Activated T-cell treated with anti-CD3 and anti-CD28 coated beads, Interleukin-2, amount 50 U/mL, for 72 hours (primary cell): ENCODE measurements around the gene RNF212. TPM values are rescaled to one million over a fixed set of nuclear protein-coding genes. Genes with fewer than 3 reads are reported as not detected.

ENCODE experiments used
- ATAC-seq, 2 donors: fragments of 150-1000 bp; cut with Tn5 transposase; replicated peaks in 1 of 2; 2 replicates each; pipeline ENCODE4 v1.10.0; 2021; ENCODE audit warnings: moderate library complexity in 2 of 2, mild to moderate bottlenecking in 1 of 2
- DNase-seq, 2 donors: peaks; one replicate each; pipeline ENCODE4 v3.0.0; 2021 to 2022; ENCODE audit warnings: mixed read lengths in 1 of 2
- H3K27ac Mint-ChIP-seq: one replicate; pipeline ENCODE4 v1.8.0; 2022; ENCODE audit warnings: mild to moderate bottlenecking, moderate library complexity, mixed read lengths
- H3K27me3 Mint-ChIP-seq: one replicate; pipeline ENCODE4 v1.8.0; 2022; ENCODE audit warnings: low read depth, mixed read lengths
- H3K36me3 Mint-ChIP-seq, 2 donors: one replicate each; pipeline ENCODE4 v1.8.0; 2022; ENCODE audit warnings: mixed read lengths in 2 of 2, mild to moderate bottlenecking in 1 of 2; ENCODE audit not compliant: insufficient read depth in 2 of 2
- H3K4me1 Mint-ChIP-seq: one replicate; pipeline ENCODE4 v1.8.0; 2022; ENCODE audit warnings: low read depth, mixed read lengths
- H3K4me3 Mint-ChIP-seq, 2 donors: one replicate each; pipeline ENCODE4 v1.8.0; 2022; ENCODE audit warnings: mild to moderate bottlenecking in 2 of 2, mixed read lengths in 2 of 2, moderate library complexity in 2 of 2
- H3K9me3 Mint-ChIP-seq, 2 donors: one replicate each; pipeline ENCODE4 v1.8.0; 2022; ENCODE audit warnings: mixed read lengths in 2 of 2
- total RNA-seq, 2 donors: library from RNA; stranded (reverse); gene quantifications; one replicate each; pipeline ENCODE4 v1.2.3, GENCODE V29; 2022

The RNF212 gene
- total RNA-seq, 2 donors from 2014 or later = 2.3 to 3.9 TPM

DNA sequence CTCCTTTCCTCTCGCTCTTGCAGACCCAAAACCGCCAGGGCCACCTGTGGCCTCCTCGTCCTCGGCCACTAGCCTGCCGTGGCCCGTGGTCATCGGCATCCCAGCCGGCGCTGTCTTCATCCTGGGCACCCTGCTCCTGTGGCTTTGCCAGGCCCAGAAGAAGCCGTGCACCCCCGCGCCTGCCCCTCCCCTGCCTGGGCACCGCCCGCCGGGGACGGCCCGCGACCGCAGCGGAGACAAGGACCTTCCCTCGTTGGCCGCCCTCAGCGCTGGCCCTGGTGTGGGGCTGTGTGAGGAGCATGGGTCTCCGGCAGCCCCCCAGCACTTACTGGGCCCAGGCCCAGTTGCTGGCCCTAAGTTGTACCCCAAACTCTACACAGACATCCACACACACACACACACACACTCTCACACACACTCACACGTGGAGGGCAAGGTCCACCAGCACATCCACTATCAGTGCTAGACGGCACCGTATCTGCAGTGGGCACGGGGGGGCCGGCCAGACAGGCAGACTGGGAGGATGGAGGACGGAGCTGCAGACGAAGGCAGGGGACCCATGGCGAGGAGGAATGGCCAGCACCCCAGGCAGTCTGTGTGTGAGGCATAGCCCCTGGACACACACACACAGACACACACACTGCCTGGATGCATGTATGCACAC is 88.3 kb downstream of the RNF212 start:
- no peak for ATAC-seq
- Mint-ChIP-seq H3K4me1 (no peaks in the 10 kb centered on the region), H3K27ac (no peak overlapping the region), H3K36me3 (peaks cover 2 to 3% of the 10 kb centered on the region in 2 donors), H3K9me3 (no peaks in the 10 kb centered on the region), H3K27me3 (no peaks in the 10 kb centered on the region), H3K4me3 (no peak overlapping the region)
- DNase-seq = no peak

DNA sequence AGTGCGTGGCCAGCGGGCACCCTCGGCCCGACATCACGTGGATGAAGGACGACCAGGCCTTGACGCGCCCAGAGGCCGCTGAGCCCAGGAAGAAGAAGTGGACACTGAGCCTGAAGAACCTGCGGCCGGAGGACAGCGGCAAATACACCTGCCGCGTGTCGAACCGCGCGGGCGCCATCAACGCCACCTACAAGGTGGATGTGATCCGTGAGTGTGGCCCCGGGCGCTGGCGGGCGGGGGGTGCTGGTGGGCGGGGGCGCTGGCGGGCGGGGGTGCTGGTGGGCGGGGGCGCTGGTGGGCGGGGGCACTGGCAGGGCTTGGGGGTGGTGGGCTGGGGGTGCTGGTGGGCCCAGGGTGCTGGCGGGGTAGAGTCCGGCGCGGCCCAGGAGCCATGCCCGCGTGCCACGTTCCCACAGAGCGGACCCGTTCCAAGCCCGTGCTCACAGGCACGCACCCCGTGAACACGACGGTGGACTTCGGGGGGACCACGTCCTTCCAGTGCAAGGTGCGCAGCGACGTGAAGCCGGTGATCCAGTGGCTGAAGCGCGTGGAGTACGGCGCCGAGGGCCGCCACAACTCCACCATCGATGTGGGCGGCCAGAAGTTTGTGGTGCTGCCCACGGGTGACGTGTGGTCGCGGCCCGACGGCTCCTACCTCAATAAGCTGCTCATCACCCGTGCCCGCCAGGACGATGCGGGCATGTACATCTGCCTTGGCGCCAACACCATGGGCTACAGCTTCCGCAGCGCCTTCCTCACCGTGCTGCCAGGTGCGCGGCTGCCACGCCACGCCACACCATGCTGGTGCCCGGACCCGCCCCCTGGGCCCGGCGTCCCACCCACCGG is 89.2 kb downstream of the RNF212 start:
- Mint-ChIP-seq H3K36me3 (peaks cover 2 to 3% of the 10 kb centered on the region in 2 donors), H3K9me3 (no peaks in the 10 kb centered on the region), H3K27me3 (no peaks in the 10 kb centered on the region), H3K27ac (no peak overlapping the region), H3K4me1 (no peaks in the 10 kb centered on the region), H3K4me3 (no peak overlapping the region)
- DNase-seq = no peak
- no peak for ATAC-seq

DNA sequence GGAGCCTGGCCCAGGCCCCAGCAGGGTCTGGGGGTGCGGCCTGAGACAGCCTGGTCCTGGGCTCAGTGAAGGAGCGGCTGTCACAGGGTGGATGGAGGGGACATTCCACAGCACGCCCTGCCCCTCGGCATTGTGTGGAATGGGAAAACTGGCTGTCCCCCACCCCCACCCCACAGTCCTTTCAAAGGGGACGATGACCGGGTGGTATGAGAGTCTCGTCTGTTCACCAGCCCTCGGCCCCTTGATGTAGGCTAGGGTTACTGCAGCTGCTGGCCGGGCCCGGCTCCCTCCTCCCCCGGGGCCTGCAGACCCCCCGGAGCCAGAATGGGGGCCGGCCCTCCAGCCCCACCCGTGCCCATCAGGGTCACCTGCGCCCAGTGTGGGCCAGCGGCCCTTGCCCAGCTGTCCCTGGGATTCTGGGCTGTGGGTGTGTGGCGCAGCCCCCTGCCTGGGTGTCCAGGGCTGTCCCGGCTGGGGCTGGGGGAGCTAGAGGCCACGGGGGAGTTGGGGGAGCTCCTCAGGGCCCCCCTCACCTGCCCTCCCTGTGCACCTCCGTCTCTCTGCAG is 90.2 kb downstream of the RNF212 start:
- H3K27me3 Mint-ChIP-seq = no peaks in the 10 kb centered on the region
- peaks cover 2 to 3% of the 10 kb centered on the region in 2 donors for H3K36me3 Mint-ChIP-seq
- H3K4me1 Mint-ChIP-seq = no peaks in the 10 kb centered on the region
- H3K4me3 Mint-ChIP-seq = no peak overlapping the region
- H3K27ac Mint-ChIP-seq = no peak overlapping the region
- DNase-seq = no peak
- H3K9me3 Mint-ChIP-seq = no peaks in the 10 kb centered on the region
- ATAC-seq = no peak

DNA sequence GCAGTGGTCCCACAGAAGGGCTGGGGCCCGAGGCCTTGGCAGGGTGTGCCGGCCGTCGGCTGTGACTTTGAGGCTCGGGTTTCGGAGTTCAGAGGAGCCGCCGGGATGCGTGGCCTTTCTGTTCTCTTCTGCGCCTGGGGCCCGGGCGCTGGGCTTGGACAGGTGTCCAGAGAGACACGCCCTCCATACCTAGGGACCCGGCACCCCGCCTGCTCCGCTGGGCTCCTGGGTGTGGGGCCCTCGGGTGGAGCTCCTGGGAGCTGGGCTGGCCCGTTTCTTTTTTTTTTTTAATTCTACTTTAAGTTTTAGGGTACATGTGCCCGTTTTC is 90.7 kb downstream of the RNF212 start:
- H3K4me3 Mint-ChIP-seq = no peak overlapping the region
- no peaks in the 10 kb centered on the region for H3K9me3 Mint-ChIP-seq
- no peaks in the 10 kb centered on the region for H3K4me1 Mint-ChIP-seq
- DNase-seq (no peak), ATAC-seq (no peak)
- no peaks in the 10 kb centered on the region for H3K27me3 Mint-ChIP-seq
- H3K36me3 Mint-ChIP-seq = peaks cover 2 to 3% of the 10 kb centered on the region in 2 donors
- no peak overlapping the region for H3K27ac Mint-ChIP-seq

DNA sequence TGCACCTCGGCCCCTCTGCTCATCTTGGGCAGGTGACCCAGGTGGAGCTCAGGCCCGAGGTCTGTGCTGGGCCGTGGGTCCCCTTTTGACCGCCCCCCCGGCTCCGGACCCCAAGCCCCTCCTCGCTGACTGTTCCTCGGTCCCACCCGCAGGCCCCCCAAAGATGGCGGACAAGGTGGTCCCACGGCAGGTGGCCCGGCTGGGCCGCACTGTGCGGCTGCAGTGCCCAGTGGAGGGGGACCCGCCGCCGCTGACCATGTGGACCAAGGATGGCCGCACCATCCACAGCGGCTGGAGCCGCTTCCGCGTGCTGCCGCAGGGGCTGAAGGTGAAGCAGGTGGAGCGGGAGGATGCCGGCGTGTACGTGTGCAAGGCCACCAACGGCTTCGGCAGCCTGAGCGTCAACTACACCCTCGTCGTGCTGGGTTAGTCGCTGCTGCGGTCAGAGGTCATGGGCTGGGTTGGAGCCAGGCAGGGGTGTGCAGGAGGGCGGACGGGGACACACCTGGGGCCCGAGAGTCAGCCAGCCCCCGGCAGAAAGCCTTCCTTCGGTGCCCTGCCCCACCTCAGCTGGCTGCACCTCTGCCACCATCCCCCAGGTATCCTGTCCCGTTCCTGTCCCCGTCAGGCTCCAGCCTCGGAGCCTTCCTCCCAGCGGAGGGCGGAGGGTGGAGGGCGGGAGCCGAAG is 91.2 kb downstream of the RNF212 start:
- H3K27ac Mint-ChIP-seq = no peak overlapping the region
- no peak overlapping the region for H3K4me3 Mint-ChIP-seq
- ATAC-seq = no peak
- H3K9me3 Mint-ChIP-seq = no peaks in the 10 kb centered on the region
- no peak for DNase-seq
- no peaks in the 10 kb centered on the region for H3K4me1 Mint-ChIP-seq
- H3K27me3 Mint-ChIP-seq = no peaks in the 10 kb centered on the region
- peaks cover 2 to 3% of the 10 kb centered on the region in 2 donors for H3K36me3 Mint-ChIP-seq

Other genes starting within 250 kb of the RNF212 start
- gene GAK, start 181.2 kb downstream of the RNF212 start, total RNA-seq = 100 to 1,000 TPM; 136 to 140 TPM
- gene TMEM175, start 181.1 kb downstream of the RNF212 start, total RNA-seq = 10 to 100 TPM; 21.0 to 22.0 TPM
- gene DGKQ, start 140.0 kb downstream of the RNF212 start, total RNA-seq = 10 to 100 TPM in 1 of 2 donors, 1 to 10 TPM in 1; 8.8 to 12.0 TPM
- 10 to 100 TPM; 11.8 to 13.9 TPM for gene IDUA, start 126.5 kb downstream of the RNF212 start, total RNA-seq
- not detected for gene SLC26A1, start 120.2 kb downstream of the RNF212 start, total RNA-seq
- 10 to 100 TPM; 15.9 to 18.6 TPM for gene FGFRL1, start 101.9 kb downstream of the RNF212 start, total RNA-seq
- 1 to 10 TPM; 7.0 to 8.2 TPM for gene SPON2, start 59.0 kb upstream of the RNF212 start, total RNA-seq
- 100 to 1,000 TPM; 182 to 190 TPM for gene CTBP1, start 135.6 kb upstream of the RNF212 start, total RNA-seq
- 10 to 100 TPM; 38.4 to 48.4 TPM for gene MAEA, start 176.3 kb upstream of the RNF212 start, total RNA-seq
- 10 to 100 TPM; 23.0 to 25.8 TPM for gene UVSSA, start 233.6 kb upstream of the RNF212 start, total RNA-seq